SK-N-SH (cell line): Measurements from ENCODE around the gene FAM222B. TPM values are rescaled to one million over a fixed set of nuclear protein-coding genes. Genes with fewer than 3 reads are reported as not detected.

Experiments used
- CTCF ChIA-PET: fragments of 300-600, 350-600 bp; formaldehyde crosslinking; extraction: SDS; loops from one replicate; lab custom pipeline; 2021; lab: Yijun Ruan, JAX
- POLR2A ChIA-PET: fragments of 350-600 bp; sonication (Branson Sonifier 250); formaldehyde crosslinking; extraction: SDS; loops from one replicate; lab custom pipeline; 2020; ENCODE audit warnings: antibody characterized with exemption, inconsistent platforms; lab: Yijun Ruan, JAX
- DNase-seq: peaks from one replicate; pipeline ENCODE4 v3.0.0; 2012
- H2AFZ ChIP-seq: fragments of 200-600 bp; sonication (generic); 2 replicates; pipeline ENCODE4 v1.8.1; 2016; ENCODE audit warnings: antibody characterized with exemption, mild to moderate bottlenecking, low read depth
- H3F3A ChIP-seq: fragments of 200-600 bp; sonication (generic); replicated peaks from 2 replicates; pipeline ENCODE3; 2016; ENCODE audit warnings: antibody characterized with exemption, mild to moderate bottlenecking; ENCODE audit not compliant: insufficient read depth
- H3K27ac ChIP-seq, 2 experiments: fragments of 200-500 bp in 1 of 2; fragments of 200-600 bp in 1 of 2; sonication (Bioruptor generic) in 1 of 2; sonication (generic), shearing (Covaris generic) in 1 of 2; 2 replicates each; pipeline versions ENCODE4 v1.5.1 to v1.6.1; 2014 to 2016; ENCODE audit warnings: low read depth in 2 of 2, inconsistent platforms in 1 of 2, low read length in 1 of 2, mild to moderate bottlenecking in 1 of 2, mixed read lengths in 1 of 2
- H3K27me3 ChIP-seq: fragments of 200-600 bp; sonication (generic), shearing (Covaris generic); 2 replicates; pipeline ENCODE4 v1.6.1; 2016; ENCODE audit warnings: mixed run types; ENCODE audit not compliant: insufficient read depth
- H3K36me3 ChIP-seq, 2 experiments: fragments of 200-500 bp in 1 of 2; fragments of 200-600 bp in 1 of 2; sonication (Bioruptor generic) in 1 of 2; sonication (generic) in 1 of 2; replicated peaks in 1 of 2; 2 replicates each; pipeline versions ENCODE3 to v1.5.1; 2014 to 2016; ENCODE audit warnings: low read length in 1 of 2, mild to moderate bottlenecking in 1 of 2; ENCODE audit not compliant: insufficient read depth in 2 of 2, control insufficient read depth in 1 of 2
- H3K4me1 ChIP-seq, 2 experiments: fragments of 200-500 bp in 1 of 2; fragments of 200-600 bp in 1 of 2; sonication (Bioruptor generic) in 1 of 2; sonication (generic), shearing (Covaris generic) in 1 of 2; 2 replicates each; pipeline versions ENCODE4 v1.5.1 to v1.6.1; 2014 to 2016; ENCODE audit warnings: low read depth in 1 of 2, low read length in 1 of 2, mixed run types in 1 of 2; ENCODE audit not compliant: insufficient read depth in 2 of 2, control insufficient read depth in 1 of 2
- H3K4me2 ChIP-seq: fragments of 200-600 bp; sonication (generic), shearing (Covaris generic); 2 replicates; pipeline ENCODE4 v1.6.1; 2017; ENCODE audit warnings: mixed run types
- H3K4me3 ChIP-seq, 2 experiments: fragments of 200-500 bp in 1 of 2; fragments of 200-600 bp in 1 of 2; sonication (Bioruptor generic) in 1 of 2; sonication (generic), shearing (Covaris generic) in 1 of 2; 2 replicates each; pipeline versions ENCODE4 v1.5.1 to v1.8.1; 2014 to 2016; ENCODE audit warnings: low read depth in 2 of 2, inconsistent platforms in 1 of 2, low read length in 1 of 2, mild to moderate bottlenecking in 1 of 2, mixed read lengths in 1 of 2, moderate library complexity in 1 of 2
- H3K79me2 ChIP-seq: fragments of 200-600 bp; sonication (generic); 2 replicates; pipeline ENCODE4 v1.8.1; 2017; ENCODE audit warnings: mild to moderate bottlenecking; ENCODE audit not compliant: insufficient read depth
- H3K9ac ChIP-seq: fragments of 200-600 bp; sonication (generic); 2 replicates; pipeline ENCODE4 v1.6.1; 2017; ENCODE audit warnings: mixed run types
- H3K9me2 ChIP-seq: fragments of 200-600 bp; sonication (generic); 2 replicates; pipeline ENCODE4 v1.6.1; 2017; ENCODE audit warnings: mixed run types
- H3K9me3 ChIP-seq: fragments of 200-600 bp; sonication (generic); 2 replicates; pipeline ENCODE4 v1.6.1; 2017; ENCODE audit warnings: mixed run types, mild to moderate bottlenecking, moderate library complexity
- H4K20me1 ChIP-seq: fragments of 200-600 bp; sonication (generic); 2 replicates; pipeline ENCODE4 v1.6.1; 2017; ENCODE audit warnings: mild to moderate bottlenecking, mixed run types; ENCODE audit not compliant: insufficient read depth
- FOXJ3 ChIP-seq: sonication (generic); formaldehyde crosslinking; IDR thresholded peaks from 2 replicates; pipeline ENCODE4 v1.5.1; 2020; ENCODE audit warnings: mild to moderate bottlenecking, missing genetic modification reagents
- GATA2 ChIP-seq: sonication (generic); formaldehyde crosslinking; IDR thresholded peaks from 2 replicates; pipeline ENCODE4 v1.5.0; 2020; ENCODE audit warnings: mild to moderate bottlenecking, missing genetic modification reagents
- MXI1 ChIP-seq: IDR thresholded peaks from 2 replicates; pipeline ENCODE4 v1.6.1; 2012; ENCODE audit warnings: mild to moderate bottlenecking, low read depth, low read length, improper control_type of control experiment
- RAD21 ChIP-seq: IDR thresholded peaks from 2 replicates; pipeline ENCODE4 v1.6.1; 2012; ENCODE audit warnings: mild to moderate bottlenecking, low read length
- RFX5 ChIP-seq: IDR thresholded peaks from 2 replicates; pipeline ENCODE4 v1.6.1; 2012; ENCODE audit warnings: mild to moderate bottlenecking, improper control_type of control experiment, low read length
- SMC3 ChIP-seq: IDR thresholded peaks from 2 replicates; pipeline ENCODE4 v1.6.1; 2012; ENCODE audit warnings: low read depth, low read length, improper control_type of control experiment
- TAF1 ChIP-seq: IDR thresholded peaks from 2 replicates; pipeline ENCODE4 v1.6.1; 2012; ENCODE audit warnings: low read depth, mild to moderate bottlenecking, low read length, moderate library complexity, borderline replicate concordance
- WGBS: methylation state at CpG from one replicate; pipeline ENCODE4 v1.1.6; 2017; ENCODE audit warnings: low lambda C conversion rate; 5-methylcytosine and 5-hydroxymethylcytosine counted together
- polyA plus RNA-seq, 3 experiments: library from polyadenylated mRNA; depleted of rRNA; stranded (reverse); fragments of >200 nt; gene quantifications; 2 replicates each; pipeline ENCODE4 v1.2.3, GENCODE V29; 2012
- small RNA-seq, 7 experiments: library from RNA; depleted of rRNA; stranded (forward); fragments of <200 nt; gene quantifications; one replicate each; pipeline ENCODE3, GENCODE V24; 2012

The FAM222B gene
- polyA plus RNA-seq, 1 of the 3 experiments (the other 2 are of a cell fraction), result 9.0 TPM

DNA sequence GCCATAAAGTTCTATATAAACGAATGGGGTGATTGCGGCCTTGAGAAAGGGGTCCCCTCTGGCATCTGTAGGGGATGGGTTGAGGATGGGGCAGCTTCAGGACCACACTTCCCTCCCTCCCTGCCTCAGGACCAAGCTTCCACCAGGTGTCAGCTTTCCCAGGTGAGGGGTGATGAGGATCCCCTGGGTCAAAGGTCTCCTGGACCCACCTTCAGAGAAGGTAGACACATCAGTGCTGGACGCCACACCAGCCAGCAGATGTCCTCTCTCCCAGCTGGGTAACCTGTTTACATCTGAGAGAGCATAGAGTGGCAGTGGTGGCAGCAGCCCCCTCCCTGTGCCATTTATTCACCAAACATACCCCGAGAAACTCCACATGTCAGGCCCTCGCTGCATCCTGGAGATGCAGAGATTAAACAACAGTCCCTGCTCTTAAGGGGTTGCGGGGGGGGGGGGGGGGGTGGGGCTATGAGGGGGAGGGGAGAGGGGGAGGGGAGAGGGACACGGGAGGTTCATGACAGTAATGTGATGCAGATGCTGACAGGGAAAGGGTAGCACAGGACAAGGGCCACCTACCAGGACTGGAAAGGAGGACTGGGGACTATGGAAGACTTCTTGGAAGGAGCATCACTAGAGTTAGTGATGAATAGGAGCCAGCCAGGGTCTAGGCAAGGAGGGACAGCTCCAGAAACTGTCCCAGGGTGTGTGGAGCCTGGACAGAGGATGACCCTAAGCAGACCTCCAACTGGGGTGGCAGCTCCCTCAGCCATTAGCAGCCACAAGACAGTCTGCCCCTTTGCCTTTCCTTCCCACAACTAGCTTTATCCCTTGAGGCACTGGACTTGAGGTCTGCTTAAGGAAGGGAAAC lies 135.9 kb downstream of the FAM222B start:
- TF ChIP-seq MXI1 (peak; percentile 76; the same call in 1 of the 2 replicates), FOXJ3 (CRISPR knock-in tag) (0 out of 2 replicates have a peak, but pooled peaks have one; percentile 22), GATA2 (CRISPR knock-in tag) (peak; percentile 59; the same call in 1 of the 2 replicates), TAF1 (no peak), RFX5 (no peak), RAD21 (peak; percentile 35), SMC3 (peak; percentile 18; the same call in 1 of the 2 replicates)
- Histone ChIP-seq H3K27me3 (no peaks in the 10 kb centered on the region), H3K79me2 (peaks cover 9% of the 10 kb centered on the region; the same call in 1 of the 2 replicates), H3K9ac (no peak overlapping the region), H3K4me1 (peaks cover 0 to 17% of the 10 kb centered on the region in 2 experiments; a peak in 2 of 4 replicates), H3K4me2 (no peak overlapping the region), H3K9me3 (no peaks in the 10 kb centered on the region), H2AFZ (no peak overlapping the region), H3F3A (peaks cover 29% of the 10 kb centered on the region), H3K4me3 (no peak overlapping the region), H3K27ac (peak overlapping the region in 1 of 2 experiments; percentile 53; a peak in 1 of 4 replicates), H4K20me1 (no peaks in the 10 kb centered on the region), H3K36me3 (peaks cover 5 to 23% of the 10 kb centered on the region in 2 experiments), H3K9me2 (no peaks in the 10 kb centered on the region)
- POLR2A ChIA-PET, result interaction anchor here (1.5 to 1.7 kb wide), 2 partner anchors 13 to 62 kb away, joined by 3 to 11 read pairs; partner anchors contain the start of genes BLTP2 and RPL23A
- 53% methylated on average over 5 of the region's 7 CpGs for WGBS
- peak; percentile 80 for DNase-seq
- CTCF ChIA-PET, result interaction anchor here (0.6 to 3.1 kb wide), 8 partner anchors 18 to 196 kb away, joined by 3 to 17 read pairs (median 3); partner anchors contain the start of gene TLCD1

Small RNAs within 50 kb of the gene (small RNA-seq; reads per million reads assigned to genes)
- gene RF00019, result 0 reads per million in 7 experiments
- gene SNORD42A, result 0 reads per million in 7 experiments
- gene SNORD42B, result 0 to 3.3 (median 1.1) reads per million in 7 experiments
- 0 reads per million in 7 experiments for gene SNORD4A
- 0 reads per million in 7 experiments for gene SNORD4B

Other genes with a start within 250 kb of the FAM222B start
- 36.5 and 42.3 TPM in 2 replicates for gene SPAG5, start 243.8 kb downstream of the FAM222B start, polyA plus RNA-seq (2012; rRNA removed)
- gene RSKR, start 228.6 kb downstream of the FAM222B start, polyA plus RNA-seq (2012; rRNA removed), result 7.9 and 13.1 TPM in 2 replicates
- gene BLTP2, start 197.6 kb downstream of the FAM222B start, polyA plus RNA-seq (2012; rRNA removed), result 46.4 and 77.8 TPM in 2 replicates
- 108 and 114 TPM in 2 replicates for gene SDF2, start 180.9 kb downstream of the FAM222B start, polyA plus RNA-seq (2012; rRNA removed)
- gene SUPT6H, start 180.6 kb downstream of the FAM222B start, polyA plus RNA-seq (2012; rRNA removed), result 26.7 and 26.9 TPM in 2 replicates
- 6.4 and 7.1 TPM in 2 replicates for gene PROCA1, start 130.9 kb downstream of the FAM222B start, polyA plus RNA-seq (2012; rRNA removed)
- 0.06 and 0.18 TPM in 2 replicates for gene RAB34, start 124.9 kb downstream of the FAM222B start, polyA plus RNA-seq (2012; rRNA removed)
- 1,147 and 1,359 TPM in 2 replicates for gene RPL23A, start 122.8 kb downstream of the FAM222B start, polyA plus RNA-seq (2012; rRNA removed)
- gene TLCD1, start 116.6 kb downstream of the FAM222B start, polyA plus RNA-seq (2012; rRNA removed), result 18.3 and 21.6 TPM in 2 replicates
- 6.0 and 11.0 TPM in 2 replicates for gene NEK8, start 114.0 kb downstream of the FAM222B start, polyA plus RNA-seq (2012; rRNA removed)
- gene TRAF4, start 98.8 kb downstream of the FAM222B start, polyA plus RNA-seq (2012; rRNA removed), result 95.7 and 104 TPM in 2 replicates
- 57.3 and 66.1 TPM in 2 replicates for gene ERAL1, start 12.2 kb upstream of the FAM222B start, polyA plus RNA-seq (2012; rRNA removed)
- gene FLOT2, start 54.9 kb upstream of the FAM222B start, polyA plus RNA-seq (2012; rRNA removed), result 89.8 and 105 TPM in 2 replicates
- gene DHRS13, start 60.3 kb upstream of the FAM222B start, polyA plus RNA-seq (2012; rRNA removed), result 7.4 and 7.6 TPM in 2 replicates
- gene PHF12, start 108.7 kb upstream of the FAM222B start, polyA plus RNA-seq (2012; rRNA removed), result 17.8 and 24.0 TPM in 2 replicates
- gene SEZ6, start 163.2 kb upstream of the FAM222B start, polyA plus RNA-seq (2012; rRNA removed), result 0.12 and 0.37 TPM in 2 replicates
- 0.31 and 0.55 TPM in 2 replicates for gene PIPOX, start 200.4 kb upstream of the FAM222B start, polyA plus RNA-seq (2012; rRNA removed)